HG03064 (cell line): ENCODE results near the gene ACYP2.

Source experiments
- ATAC-seq: cut with Tn5 transposase; IDR thresholded peaks from one replicate; pipeline ENCODE4 v1.9.1; 2021; ENCODE audit warnings: low read depth; ENCODE audit not compliant: unreplicated experiment

The ACYP2 gene

DNA sequence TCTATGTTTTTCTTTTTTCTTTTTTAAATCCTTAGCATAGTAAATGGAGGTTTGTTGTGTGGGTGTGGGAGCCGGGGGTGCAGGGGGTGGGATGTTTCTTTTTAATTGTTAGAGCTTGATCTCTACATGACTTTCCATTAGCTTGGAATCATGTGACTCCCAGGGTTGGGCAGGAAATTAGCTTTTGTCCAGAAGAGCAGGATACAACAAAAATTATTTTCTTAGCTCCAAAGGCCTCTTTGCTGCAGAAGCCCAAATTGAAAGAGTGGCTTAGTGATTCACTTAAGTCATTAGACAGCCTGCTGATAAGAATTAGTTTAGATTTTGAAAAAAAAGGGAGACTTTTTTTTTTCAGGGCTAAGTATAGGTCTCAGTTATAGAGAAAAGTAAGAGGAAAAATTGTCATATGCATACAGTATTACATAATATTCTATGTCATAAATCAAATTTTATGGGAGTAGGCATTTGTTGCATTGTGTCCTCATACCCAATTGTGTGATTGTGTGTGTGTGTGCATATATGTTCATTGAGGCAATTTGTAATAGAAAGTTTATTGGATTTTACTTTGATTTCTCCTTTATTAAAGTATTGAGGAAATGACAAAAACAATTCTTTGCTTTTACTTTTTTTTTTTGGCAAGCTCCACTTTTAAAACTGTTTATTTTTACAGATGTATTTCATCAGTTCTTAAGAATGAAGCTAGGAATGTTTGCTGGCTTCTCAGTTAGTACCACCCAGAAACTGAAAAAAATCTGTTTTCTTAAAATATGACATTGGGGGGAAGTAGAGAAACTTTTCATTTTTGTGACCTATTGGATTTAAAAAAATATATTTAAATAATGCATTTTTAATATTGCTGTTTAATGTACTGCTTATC lies 93.2 kb downstream of the ACYP2 start:
- ATAC-seq, result no peak

DNA sequence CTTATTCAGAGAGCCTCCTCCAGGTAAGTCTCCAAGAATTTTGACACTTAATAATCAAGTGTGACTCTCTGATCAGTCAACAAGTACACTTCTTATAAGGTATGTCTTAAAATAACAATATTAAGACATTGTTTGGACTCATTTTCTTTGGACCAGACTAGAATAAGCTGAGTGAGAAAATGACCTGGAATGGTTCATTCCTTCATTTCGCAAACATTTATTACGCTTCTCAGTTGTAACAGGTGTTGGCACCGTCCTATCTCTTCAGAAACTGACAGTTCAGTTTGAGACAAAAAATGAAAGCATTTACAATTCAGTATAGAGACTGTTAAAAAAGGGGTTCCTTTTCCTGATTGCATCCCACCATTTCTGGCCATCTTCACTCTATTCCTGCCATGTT lies 94.0 kb downstream of the ACYP2 start:
- no peak for ATAC-seq

DNA sequence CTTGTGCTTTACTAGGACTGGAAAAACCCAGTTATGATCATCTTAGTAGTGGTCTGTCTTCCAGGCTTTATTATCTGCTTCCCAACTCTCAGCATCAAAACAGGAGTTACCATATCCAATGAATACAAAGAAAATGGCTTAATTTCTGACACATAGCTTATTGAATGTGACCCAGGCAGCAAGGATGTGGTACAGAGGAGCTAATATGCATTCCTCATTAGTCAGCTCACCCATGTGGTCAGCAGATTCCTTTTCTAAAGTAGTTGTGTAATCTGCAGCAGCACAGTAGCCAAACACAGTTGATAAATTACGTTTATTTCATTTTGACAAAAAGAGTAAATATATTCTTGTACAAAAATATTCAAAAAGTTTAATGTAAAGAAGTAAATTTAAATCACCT lies 97.0 kb downstream of the ACYP2 start:
- ATAC-seq, result no peak

DNA sequence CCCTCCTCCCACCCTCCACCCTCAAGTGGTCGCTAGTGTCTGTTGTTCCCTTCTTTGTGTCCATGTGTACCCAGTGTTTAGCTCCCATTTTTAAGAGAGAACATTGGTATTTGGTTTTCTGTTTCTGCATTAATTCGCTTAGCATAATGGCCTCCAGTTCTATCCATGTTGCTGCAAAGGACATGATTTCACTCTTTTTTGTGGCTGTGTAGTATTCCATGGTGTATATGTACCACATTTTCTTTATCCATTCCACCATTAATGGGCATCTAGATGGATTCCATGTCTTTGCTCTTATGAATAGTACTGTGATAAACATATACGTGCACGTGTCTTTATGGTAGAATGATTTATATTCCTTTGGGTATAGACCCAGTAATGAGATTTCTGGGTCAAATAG lies 97.7 kb downstream of the ACYP2 start:
- no peak for ATAC-seq

DNA sequence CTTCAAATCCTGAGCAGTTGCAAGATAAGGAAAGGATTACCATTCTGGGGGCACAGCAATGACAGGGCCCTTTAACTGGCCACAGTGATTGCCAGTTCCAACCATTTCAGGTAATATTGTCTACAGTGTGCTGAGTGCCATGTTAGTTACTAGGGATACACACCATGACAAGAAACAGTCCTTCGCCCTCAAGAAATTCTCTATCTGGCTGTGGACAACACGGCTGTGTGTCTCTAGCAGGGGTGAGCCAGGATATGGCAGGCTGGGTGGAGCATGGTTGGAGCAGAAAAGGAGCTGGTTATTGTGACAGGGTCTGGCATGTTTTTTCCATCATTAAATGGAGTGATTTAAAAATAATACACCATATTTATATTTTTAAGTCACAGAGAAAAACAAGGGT lies 109.6 kb downstream of the ACYP2 start:
- no peak for ATAC-seq

DNA sequence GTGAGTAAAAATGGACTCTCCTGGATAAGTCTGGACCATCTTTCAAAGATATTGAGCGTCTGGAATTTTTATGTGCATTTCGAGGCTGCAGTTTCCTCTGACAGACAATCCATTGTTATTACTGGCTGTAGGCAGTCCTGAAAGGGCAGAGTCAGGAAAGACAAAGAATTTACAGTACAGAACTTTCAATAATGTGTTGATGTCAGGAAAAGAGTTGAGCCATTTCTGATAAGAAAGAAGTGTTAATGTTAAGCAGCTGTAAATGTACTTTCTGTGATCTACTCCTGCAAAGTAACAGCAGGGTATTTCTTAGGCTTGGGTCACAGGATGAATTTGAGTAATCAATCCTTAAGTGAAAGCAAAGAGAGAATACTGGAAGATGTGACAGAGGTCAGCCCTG lies 110.8 kb downstream of the ACYP2 start:
- no peak for ATAC-seq

DNA sequence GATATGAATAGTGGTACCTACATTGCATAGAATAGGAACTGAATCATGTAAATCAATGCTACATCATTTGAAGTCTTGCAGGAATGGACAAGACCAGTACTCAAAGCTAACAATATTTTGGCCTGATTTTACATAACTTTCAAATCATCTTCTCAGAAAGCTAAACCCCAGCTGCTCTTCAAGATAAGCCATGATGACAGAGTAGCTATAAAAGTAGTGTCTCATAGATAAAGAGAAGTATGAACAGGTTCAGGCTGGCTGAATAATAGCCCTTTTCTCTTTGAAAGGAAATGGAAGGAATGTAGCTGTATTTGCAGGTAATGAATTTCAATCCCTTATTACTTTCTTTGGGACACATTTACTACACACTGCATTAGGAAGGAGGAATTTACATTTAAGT lies 112.4 kb downstream of the ACYP2 start:
- ATAC-seq, result no peak

DNA sequence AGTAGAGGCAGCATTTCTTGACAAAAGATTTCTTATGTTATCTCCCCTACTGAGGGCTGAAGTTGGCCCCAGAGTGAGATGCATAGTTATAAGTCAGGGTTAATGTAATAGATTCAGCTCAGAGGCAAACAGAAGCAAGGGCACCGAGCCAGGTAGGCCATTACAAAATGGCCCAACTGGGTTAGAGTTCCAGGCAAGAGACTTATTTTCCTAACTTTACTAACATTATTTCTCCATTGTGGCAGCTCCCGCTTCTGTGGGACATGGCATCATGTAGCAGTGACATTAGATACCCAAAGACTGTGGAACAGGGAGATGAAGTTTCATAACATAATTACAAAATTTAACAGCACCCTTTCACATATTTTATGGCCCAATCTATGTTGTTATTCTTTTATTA lies 113.5 kb downstream of the ACYP2 start:
- no peak for ATAC-seq

DNA sequence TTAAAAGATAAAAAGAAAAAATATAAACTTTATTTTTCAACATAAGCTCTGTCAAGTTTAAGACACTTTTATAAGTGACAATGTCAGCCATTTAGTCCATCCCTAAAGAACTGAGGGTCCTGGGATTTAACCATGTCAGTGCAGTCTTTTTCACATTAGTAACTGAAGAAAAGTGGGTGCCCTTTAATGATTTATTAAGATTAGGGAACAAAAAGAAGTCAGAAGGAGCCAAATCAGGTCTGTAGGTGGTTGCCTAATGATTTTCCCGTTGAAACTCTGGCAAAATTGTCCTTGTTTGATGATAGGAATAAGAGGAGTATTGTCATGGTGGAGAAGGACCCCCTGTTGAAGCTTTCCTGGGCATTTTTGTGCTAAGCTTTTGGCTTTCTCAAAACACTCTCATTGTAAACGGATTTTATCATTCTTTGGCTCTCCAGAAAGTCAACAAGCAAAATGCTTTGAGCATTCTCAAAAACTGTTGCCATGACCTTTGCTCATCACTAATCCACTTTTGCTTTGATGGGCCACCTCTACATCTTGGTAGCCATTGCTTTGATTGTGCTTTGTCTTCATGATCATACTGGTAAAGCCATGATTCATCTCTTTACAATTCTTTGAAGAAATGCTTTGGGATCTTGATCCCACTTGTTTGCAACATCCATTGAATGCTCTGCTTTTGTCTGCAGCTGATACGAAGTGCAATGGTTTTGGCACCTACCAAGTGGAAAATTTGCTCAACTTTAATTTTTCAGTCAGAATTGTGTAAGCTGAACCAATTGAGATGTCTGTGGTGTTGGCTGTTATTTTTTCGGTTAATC lies 118.6 kb downstream of the ACYP2 start:
- ATAC-seq, result no peak

DNA sequence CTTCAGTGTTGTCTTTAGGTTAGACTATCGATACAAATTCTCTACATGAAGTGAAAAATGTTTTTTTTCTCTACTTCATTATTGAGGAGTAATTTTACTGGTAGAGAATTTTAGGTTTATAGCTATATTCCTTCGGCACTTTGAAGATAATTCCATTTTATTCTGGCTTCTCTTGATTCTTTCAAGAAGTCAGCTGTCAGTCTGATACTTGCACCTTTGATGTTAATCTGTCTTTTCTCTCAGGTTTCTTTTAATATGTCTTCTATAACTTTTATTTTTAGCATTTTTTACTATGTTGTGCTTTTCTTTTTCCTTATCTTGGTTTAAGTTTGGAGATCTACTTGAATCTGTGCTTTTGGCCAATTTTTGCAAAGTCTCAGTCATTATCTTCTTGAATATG lies 122.0 kb downstream of the ACYP2 start:
- no peak for ATAC-seq

DNA sequence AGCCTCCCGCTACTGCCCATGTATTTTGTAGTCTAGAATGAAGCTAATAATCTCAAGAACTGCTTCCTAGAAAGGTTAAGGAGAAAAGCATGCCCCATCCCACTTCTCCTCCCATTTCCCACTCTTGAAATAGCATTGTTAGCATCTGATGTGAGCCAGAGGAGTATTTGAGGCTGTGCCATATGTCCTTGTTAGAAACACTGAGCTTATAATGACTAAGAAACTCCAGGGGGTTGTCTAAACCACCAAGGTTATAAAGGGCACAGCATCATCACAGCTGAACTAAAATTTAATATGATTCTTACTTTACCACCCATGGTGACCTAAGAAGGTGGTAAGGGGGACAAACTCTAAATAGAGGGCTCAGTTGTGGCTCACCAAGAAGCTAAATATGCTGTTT lies 124.0 kb downstream of the ACYP2 start:
- ATAC-seq, result no peak

DNA sequence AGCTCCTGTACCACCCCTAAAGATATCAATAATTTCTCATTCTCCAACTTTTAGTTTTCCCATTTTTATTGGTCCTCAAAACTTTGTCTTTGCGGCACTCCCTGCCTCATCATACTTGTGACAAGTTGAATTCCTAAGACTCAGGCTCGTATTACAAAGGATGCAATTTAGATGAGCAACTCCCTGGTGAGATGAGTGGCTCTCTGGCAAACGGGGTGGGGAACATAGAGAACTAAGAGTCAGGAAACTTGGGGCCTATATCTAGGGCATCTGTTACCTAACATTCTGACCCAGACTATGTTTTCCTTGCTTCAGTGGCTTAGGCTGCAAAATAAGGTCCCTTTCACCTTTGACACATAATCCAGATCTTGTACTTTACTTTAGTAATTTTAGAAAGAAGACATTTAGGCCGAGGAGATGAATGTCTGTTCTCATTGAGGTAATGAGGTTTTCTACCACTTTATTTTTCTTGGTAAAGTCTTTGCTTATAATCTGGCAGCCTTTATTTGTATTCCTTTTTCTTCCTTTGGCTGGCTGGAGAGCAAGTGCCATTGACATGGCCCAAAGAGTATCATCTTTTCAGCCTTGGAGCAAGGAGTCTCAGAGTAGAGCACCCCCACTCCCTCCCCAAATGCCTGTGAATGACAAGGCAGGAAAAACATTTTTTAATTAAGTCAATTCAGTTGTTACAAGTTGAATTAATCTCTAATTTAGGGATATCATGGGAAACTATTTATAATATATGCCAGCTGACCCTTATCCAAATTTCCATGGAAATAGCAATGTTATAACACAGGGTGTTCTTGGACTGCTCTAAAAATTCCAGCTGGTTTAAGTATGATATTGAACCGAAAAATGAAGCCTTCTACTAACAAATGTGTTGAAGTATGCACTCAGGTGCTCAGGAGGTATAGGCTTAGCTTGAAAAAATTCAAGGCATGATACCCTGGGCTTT lies 125.4 kb downstream of the ACYP2 start:
- no peak for ATAC-seq

DNA sequence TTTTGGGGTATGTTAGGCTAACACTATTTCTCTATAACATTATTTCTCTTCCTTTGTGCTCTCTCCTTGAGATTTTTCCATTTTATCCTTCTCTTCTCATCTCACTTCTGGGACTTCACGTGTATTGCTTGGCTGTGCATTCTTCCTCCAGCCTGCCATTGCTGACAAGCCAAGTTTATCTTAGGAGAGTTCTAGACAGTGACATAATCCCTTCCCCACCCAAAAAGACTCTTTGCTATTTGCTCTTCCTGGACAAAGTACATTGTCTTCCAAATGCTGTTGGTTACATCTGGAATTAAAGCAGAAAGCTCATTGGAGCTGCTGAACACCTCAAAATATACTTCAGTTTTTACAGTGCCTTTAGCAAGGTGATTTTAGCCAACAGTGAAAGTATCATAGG lies 131.7 kb downstream of the ACYP2 start:
- no peak for ATAC-seq

DNA sequence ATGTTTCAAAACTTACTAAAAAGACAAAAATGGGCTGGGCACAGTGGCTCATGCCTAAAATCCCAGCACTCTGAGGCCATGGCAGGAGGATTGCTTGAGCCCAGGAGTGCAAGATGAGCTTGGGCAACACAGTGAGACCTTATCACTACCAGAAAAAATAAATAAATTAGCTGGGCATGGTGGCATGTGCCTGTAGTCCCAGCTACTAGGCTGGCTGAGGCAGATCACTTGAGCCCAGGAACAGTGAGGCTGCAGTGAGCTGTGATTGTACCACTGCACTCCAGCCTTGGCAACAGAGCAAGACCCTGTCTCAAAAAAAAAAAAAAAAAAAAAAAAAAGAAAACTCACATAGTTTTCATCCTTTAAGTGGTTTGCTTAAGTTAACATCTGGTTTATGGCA lies 134.2 kb downstream of the ACYP2 start:
- no peak for ATAC-seq

DNA sequence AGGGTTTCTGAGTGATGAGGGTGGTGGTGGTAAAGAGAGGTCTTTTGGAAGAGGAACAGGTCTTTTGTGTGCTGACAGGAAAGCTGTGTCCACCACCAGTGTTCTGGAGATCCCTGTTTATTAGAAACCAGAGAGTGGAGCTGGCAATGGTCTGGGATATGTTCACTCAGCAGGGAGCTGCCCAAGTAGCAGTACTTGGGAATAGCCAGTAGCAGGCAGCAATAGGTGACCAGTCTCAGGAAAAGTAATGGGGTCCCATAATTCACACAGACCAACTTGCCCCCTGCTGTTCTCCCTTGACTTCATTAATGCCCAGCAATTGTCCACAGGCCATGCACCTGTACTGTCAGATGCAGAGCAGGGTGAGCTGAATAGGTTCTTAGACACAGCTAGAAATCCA lies 138.8 kb downstream of the ACYP2 start:
- ATAC-seq, result no peak

DNA sequence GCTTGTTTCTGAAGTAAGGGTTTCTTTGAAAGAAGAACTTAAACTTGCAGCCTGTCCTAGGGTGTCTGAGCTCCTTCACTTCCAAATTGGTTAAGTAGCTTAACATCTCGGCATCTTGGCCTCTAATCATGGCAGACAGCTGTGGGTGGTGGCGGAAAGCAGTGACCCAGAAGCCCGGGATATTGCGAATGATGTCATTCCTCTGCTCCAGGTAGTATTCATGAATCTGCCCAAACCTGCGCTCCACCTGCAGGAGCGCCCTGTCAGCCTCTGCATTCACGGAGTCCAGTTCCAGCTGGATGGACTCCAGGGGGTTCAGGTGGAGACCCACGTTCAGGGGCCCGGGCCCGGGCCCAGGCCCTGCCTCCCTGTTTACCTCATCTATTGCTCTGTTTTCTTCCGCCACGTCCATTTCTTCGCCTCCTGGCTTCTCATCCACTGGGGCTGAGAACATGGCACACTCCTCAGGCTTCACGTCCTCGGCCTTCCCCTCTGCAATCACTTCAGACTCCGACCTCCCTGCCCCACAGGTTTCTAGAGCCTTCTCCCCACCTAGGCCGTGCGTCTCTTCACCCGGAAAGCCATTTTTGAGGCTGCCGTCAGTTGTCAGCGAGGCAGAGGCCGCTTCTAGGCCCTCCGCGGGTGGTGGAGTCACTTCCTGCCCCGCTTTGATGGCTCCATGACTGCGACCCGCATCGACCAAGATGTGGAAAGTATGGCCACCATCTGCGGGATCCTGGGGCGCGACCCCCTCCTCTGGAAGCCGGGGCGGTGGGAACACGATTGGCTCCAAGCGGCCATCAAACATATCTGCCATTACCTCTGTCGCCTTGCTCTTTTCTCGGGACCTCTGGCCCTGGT lies 140.0 kb downstream of the ACYP2 start:
- no peak for ATAC-seq

DNA sequence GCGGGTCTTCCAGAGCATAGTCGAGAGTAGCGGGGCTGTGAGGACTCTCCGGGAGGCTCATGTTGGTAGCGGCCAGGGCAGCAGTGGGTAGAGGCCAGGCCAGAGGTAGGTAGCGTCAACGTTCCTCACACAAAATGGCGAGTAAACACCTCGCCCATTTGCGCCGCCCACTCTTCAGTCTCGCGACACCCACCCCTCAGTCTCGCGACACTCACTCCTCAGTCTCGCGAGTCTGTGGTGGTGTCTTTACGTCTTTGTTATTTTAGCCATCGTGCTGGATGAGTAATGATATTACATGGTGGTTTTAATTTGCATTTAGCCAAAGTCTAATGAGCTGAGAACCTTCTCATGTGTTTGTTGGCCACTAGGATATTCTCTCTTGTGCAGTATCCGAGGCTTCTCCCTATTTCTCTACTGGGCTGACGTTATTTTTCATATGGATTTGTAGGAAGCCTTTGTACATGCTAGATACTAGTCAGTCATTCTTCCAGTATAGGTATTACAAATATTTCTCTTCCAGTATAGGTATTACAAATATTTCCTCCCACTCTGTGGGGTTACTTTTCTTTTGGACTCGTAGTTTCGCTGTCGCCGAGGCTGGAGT lies 140.8 kb downstream of the ACYP2 start, which contains the start of gene TSPYL6:
TSS of gene TSPYL6 (minus strand) at position 139 of the 604 bp plus-strand sequence. CDS start at position 61, 78 bp downstream.
- ATAC-seq, result no peak

DNA sequence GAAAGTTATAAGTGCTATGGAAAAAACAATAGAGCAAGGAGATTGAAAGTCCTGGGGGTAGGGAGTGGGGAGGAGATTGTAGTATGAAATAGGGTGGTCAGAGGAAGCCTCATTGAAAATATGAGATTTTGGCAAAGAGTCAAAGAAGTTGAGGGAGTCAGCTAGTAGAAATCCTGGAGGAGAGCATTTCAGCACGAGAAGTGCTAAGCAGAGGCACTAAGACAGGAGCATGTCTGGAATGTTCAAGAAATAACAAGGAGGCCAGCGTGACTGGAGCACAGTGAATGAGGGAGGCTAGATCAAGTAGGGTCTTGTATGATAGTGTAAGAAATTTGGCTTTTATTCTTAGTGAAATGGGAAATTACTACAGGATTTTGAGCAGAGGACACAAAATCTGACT lies 142.8 kb downstream of the ACYP2 start:
- ATAC-seq, result no peak
